GM12878 (cell line): ENCODE results near the gene CACTIN. TPM values are rescaled to one million over a fixed set of nuclear protein-coding genes. Genes with fewer than 3 reads are reported as not detected.
A peak's percentile ranks its signal among the peaks of the same experiment; 100 is the strongest.

Experiments
- CUX1 ChIP-seq: IDR thresholded peaks from 2 replicates; pipeline ENCODE4 v1.6.1; 2012; ENCODE audit warnings: improper control_type of control experiment, low read depth, low read length; ENCODE audit not compliant: insufficient replicate concordance
- EED ChIP-seq: sonication (generic); IDR thresholded peaks from 2 replicates; pipeline ENCODE4 v1.6.1; 2016; ENCODE audit warnings: antibody characterized with exemption, low read depth
- HDAC2 ChIP-seq: fragments of 200-600 bp; sonication (generic); IDR thresholded peaks from 2 replicates; pipeline ENCODE4 v1.6.1; 2017
- NKRF ChIP-seq: fragments of 450-650 bp; conservative IDR thresholded peaks from 2 replicates; pipeline ENCODE4 v1.6.1; 2017; ENCODE audit warnings: mild to moderate bottlenecking, moderate library complexity
- polyA plus RNA-seq, 11 experiments: library from polyadenylated mRNA; depleted of rRNA in 4 of 11; unstranded in 6 of 11; stranded (reverse) in 5 of 11; fragments of >200 nt; fragmentation: Nextera tagmentation in 4 of 11; fragmentation: Illumina TruSeq in 1 of 11; extraction: Ambion mirVana in 4 of 11; extraction: Trizol in 1 of 11; gene quantifications; 1 replicate in 1 of 11; 2 replicates in 10 of 11; pipeline versions ENCODE4 v1.2.1 to v1.2.3, GENCODE V29; 2011 to 2016; ENCODE audit warnings: inconsistent platforms in 2 of 11, missing spikeins in 2 of 11, low read depth in 1 of 11
- total RNA-seq, 4 experiments: library from RNA; depleted of rRNA in 3 of 4; stranded (reverse); fragments of >200 nt in 3 of 4; fragmentation: Illumina TruSeq in 1 of 4; extraction: Trizol in 1 of 4; gene quantifications; 2 replicates each; pipeline versions ENCODE4 v1.2.1 to v1.2.3, GENCODE V29; 2013 to 2021

Gene CACTIN
- total and polyA plus RNA-seq, 10 of the 15 experiments (the other 5 are each of a cell fraction or from before 2014, with no cell fraction given), result 0.40 to 31.4 (median 12.5) TPM

GRCh38 chr19:3664879-3665642 lies 38.5 kb upstream of the CACTIN start (continued):
- TF ChIP-seq HDAC2 (no peak), CUX1 (no peak), EED (0 out of 2 replicates have a peak, but pooled peaks have one; percentile 39), NKRF (no peak)
